PC-9 (cell line): ENCODE measurements around the gene KPNA6.

Experiments
- EZH2 ChIP-seq: fragments of 200-600 bp; sonication (generic); IDR thresholded peaks from 2 replicates; pipeline ENCODE4 v1.8.0; 2017; ENCODE audit warnings: antibody characterized with exemption, low read depth
- TF ChIP-seq, protein P1 (sequence below): fragments of 200-600 bp; sonication (generic); conservative IDR thresholded peaks from 2 replicates; pipeline ENCODE4 v1.6.1; 2017; ENCODE audit warnings: mixed run types, antibody characterized with exemption, mild to moderate bottlenecking, moderate library complexity

DNA sequence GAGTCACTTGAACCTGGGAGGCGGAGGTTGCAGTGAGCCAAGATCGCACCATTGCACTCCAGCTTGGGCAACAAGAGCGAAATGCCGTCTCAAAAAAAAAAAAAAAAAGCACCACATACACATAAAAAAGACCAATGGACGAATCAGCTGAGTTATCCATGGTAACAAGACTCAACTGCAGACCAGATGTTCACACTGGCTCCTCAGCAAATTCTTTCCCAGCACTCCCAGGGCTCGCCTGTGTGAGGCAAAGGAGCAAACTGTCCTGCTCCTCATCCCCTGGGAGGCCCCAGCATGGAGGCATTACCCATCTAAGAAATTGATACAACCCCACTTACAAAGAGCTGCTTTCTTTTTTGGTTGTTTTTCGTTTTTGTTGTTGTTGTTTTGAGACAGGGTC, 111.2 kb downstream of the KPNA6 start:
- TF ChIP-seq, protein P1, sequence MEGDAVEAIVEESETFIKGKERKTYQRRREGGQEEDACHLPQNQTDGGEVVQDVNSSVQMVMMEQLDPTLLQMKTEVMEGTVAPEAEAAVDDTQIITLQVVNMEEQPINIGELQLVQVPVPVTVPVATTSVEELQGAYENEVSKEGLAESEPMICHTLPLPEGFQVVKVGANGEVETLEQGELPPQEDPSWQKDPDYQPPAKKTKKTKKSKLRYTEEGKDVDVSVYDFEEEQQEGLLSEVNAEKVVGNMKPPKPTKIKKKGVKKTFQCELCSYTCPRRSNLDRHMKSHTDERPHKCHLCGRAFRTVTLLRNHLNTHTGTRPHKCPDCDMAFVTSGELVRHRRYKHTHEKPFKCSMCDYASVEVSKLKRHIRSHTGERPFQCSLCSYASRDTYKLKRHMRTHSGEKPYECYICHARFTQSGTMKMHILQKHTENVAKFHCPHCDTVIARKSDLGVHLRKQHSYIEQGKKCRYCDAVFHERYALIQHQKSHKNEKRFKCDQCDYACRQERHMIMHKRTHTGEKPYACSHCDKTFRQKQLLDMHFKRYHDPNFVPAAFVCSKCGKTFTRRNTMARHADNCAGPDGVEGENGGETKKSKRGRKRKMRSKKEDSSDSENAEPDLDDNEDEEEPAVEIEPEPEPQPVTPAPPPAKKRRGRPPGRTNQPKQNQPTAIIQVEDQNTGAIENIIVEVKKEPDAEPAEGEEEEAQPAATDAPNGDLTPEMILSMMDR = no peak
- TF ChIP-seq EZH2 = no peak
